ENCODE results near the gene ARL17A.
"Not testable (repeated sequence)": the region's sequence is repeated elsewhere in the genome, so short reads cannot be mapped to it uniquely, and the experiment has no call there.

ARL17A gene

GRCh38 chr17:46598344-46598931, 18.9 kb upstream of the ARL17A start:
- H3K9ac ChIP-seq (ENCODE audit: low read length); H3K36me3 ChIP-seq (ENCODE audit: insufficient read depth, low read length); H3K4me1 ChIP-seq (ENCODE audit: insufficient read depth, low read length); H3K27me3 ChIP-seq (ENCODE audit: control insufficient read depth in 1 of 2, insufficient read depth in 2 of 2, low read length in 2 of 2); H3K4me3 ChIP-seq (ENCODE audit: low read depth in 1 of 2, low read length in 2 of 2); H3K9me3 ChIP-seq (ENCODE audit: low read length); H3K27ac ChIP-seq (ENCODE audit: low read depth, low read length): not testable (repeated sequence)

GRCh38 chr17:46591332-46591731, 11.8 kb upstream of the ARL17A start:
- H3K9ac ChIP-seq (ENCODE audit: low read length); H3K4me3 ChIP-seq (ENCODE audit: low read depth in 1 of 2, low read length in 2 of 2); H3K27ac ChIP-seq (ENCODE audit: low read depth, low read length); H3K36me3 ChIP-seq (ENCODE audit: insufficient read depth, low read length); H3K4me1 ChIP-seq (ENCODE audit: insufficient read depth, low read length); H3K9me3 ChIP-seq (ENCODE audit: low read length); H3K27me3 ChIP-seq (ENCODE audit: control insufficient read depth in 1 of 2, insufficient read depth in 2 of 2, low read length in 2 of 2): not testable (repeated sequence)

- H3K4me3 ChIP-seq (ENCODE audit: low read depth in 1 of 2, low read length in 2 of 2); H3K4me1 ChIP-seq (ENCODE audit: insufficient read depth, low read length); H3K9me3 ChIP-seq (ENCODE audit: low read length); H3K27me3 ChIP-seq (ENCODE audit: control insufficient read depth in 1 of 2, insufficient read depth in 2 of 2, low read length in 2 of 2); H3K36me3 ChIP-seq (ENCODE audit: insufficient read depth, low read length); H3K27ac ChIP-seq (ENCODE audit: low read depth, low read length); H3K9ac ChIP-seq (ENCODE audit: low read length): not testable (repeated sequence)
Observed at GRCh38 chr17:46590157-46591146, 11.0 kb upstream of the ARL17A start, which contains the start of gene NSF. Gene NSF, plus strand, starts transcription at chr17:46590669. Its CDS starts 107 bp downstream, at chr17:46590776.

GRCh38 chr17:46585444-46585843, 6.0 kb upstream of the ARL17A start:
- H3K27ac ChIP-seq (ENCODE audit: low read depth, low read length); H3K4me3 ChIP-seq (ENCODE audit: low read depth in 1 of 2, low read length in 2 of 2): not testable (repeated sequence)

DNA sequence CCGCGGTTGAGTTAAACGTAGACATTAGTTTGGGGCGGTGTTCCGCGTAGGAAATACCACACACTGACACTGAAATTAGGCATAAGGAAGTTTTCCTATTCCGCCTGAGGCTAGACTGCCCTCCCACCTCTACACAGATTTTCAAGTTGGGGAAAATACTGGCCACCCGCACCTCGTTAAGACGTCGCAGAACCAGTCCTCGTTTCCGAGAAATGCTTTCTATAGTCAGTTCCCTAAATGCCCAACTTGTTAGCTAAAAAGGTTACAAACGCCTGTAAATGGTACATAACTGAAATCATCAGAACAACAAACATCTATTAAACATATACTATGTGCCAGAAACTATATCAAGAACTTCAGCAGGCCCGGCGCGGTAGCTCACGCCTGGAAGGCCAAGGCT, 591 bp upstream of the ARL17A start:
- H3K4me1 ChIP-seq (ENCODE audit: insufficient read depth, low read length); H3K36me3 ChIP-seq (ENCODE audit: insufficient read depth, low read length); H3K27me3 ChIP-seq (ENCODE audit: control insufficient read depth in 1 of 2, insufficient read depth in 2 of 2, low read length in 2 of 2); H3K4me3 ChIP-seq (ENCODE audit: low read depth in 1 of 2, low read length in 2 of 2); H3K9ac ChIP-seq (ENCODE audit: low read length); H3K9me3 ChIP-seq (ENCODE audit: low read length): not testable (repeated sequence)
- H3K27ac ChIP-seq (ENCODE audit: low read depth, low read length) = peak overlapping the region; percentile 24

More at GRCh38 chr17:46585444-46585843, 6.0 kb upstream of the ARL17A start:
- H3K36me3 ChIP-seq (ENCODE audit: insufficient read depth, low read length); H3K4me1 ChIP-seq (ENCODE audit: insufficient read depth, low read length); H3K27me3 ChIP-seq (ENCODE audit: control insufficient read depth in 1 of 2, insufficient read depth in 2 of 2, low read length in 2 of 2); H3K9me3 ChIP-seq (ENCODE audit: low read length); H3K9ac ChIP-seq (ENCODE audit: low read length): not testable (repeated sequence)

DNA sequence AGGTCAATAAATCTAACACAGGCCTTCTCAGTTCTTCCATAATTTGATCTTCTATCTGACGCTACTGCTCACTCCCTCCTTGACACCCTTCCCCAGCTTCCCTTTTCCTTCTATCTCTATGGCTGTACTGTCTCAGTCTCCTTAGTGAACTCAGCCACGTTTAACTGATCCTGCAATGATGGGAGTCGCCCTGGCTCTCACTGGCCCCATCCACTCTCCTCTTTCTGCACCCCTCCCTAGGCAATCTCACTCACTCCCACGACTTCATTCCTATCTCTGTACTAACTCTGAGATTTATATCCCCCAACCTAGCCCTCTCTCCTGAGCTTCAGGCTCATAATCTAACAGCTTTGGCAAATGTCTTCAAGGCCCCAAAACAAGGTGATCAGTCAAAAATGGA, 7.7 kb downstream of the ARL17A start:
- H3K9me3 ChIP-seq (ENCODE audit: low read length); H3K27me3 ChIP-seq (ENCODE audit: control insufficient read depth in 1 of 2, insufficient read depth in 2 of 2, low read length in 2 of 2): not testable (repeated sequence)

GRCh38 chr17:46566980-46567379, 12.5 kb downstream of the ARL17A start:
- H3K4me3 ChIP-seq (ENCODE audit: low read depth in 1 of 2, low read length in 2 of 2); H3K36me3 ChIP-seq (ENCODE audit: insufficient read depth, low read length); H3K27ac ChIP-seq (ENCODE audit: low read depth, low read length); H3K9me3 ChIP-seq (ENCODE audit: low read length); H3K27me3 ChIP-seq (ENCODE audit: control insufficient read depth in 1 of 2, insufficient read depth in 2 of 2, low read length in 2 of 2); H3K4me1 ChIP-seq (ENCODE audit: insufficient read depth, low read length); H3K9ac ChIP-seq (ENCODE audit: low read length): not testable (repeated sequence)

More for the DNA sequence above, 7.7 kb downstream of the ARL17A start:
- H3K27ac ChIP-seq (ENCODE audit: low read depth, low read length); H3K9ac ChIP-seq (ENCODE audit: low read length); H3K36me3 ChIP-seq (ENCODE audit: insufficient read depth, low read length); H3K4me1 ChIP-seq (ENCODE audit: insufficient read depth, low read length); H3K4me3 ChIP-seq (ENCODE audit: low read depth in 1 of 2, low read length in 2 of 2): not testable (repeated sequence)

- H3K4me1 ChIP-seq (ENCODE audit: insufficient read depth, low read length); H3K27ac ChIP-seq (ENCODE audit: low read depth, low read length); H3K9me3 ChIP-seq (ENCODE audit: low read length); H3K4me3 ChIP-seq (ENCODE audit: low read depth in 1 of 2, low read length in 2 of 2); H3K27me3 ChIP-seq (ENCODE audit: control insufficient read depth in 1 of 2, insufficient read depth in 2 of 2, low read length in 2 of 2); H3K9ac ChIP-seq (ENCODE audit: low read length); H3K36me3 ChIP-seq (ENCODE audit: insufficient read depth, low read length): not testable (repeated sequence)
Observed at GRCh38 chr17:46566284-46566683, 13.2 kb downstream of the ARL17A start.

DNA sequence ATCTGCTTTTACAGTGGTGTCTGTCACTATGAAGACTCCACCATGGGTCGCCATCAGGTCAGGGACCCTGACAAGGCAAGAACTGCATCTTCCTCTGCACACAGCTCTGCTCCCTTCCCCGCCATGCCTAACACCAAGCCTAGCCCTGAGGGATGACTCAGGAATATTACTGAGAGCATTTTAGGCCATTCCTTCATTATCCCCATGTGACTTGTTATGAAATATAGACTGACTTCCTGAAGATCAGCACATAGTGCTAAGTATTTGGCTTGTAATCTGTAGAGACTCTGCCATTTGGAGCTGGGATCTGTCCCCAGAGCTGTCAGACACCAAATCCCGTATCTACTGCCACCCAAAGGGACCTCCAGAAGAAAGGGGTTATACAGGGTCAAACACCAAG, 19.4 kb downstream of the ARL17A start:
- H3K27me3 ChIP-seq (ENCODE audit: control insufficient read depth in 1 of 2, insufficient read depth in 2 of 2, low read length in 2 of 2); H3K27ac ChIP-seq (ENCODE audit: low read depth, low read length); H3K9me3 ChIP-seq (ENCODE audit: low read length): not testable (repeated sequence)

GRCh38 chr17:46559155-46559554, 20.3 kb downstream of the ARL17A start:
- not testable (repeated sequence) for H3K4me3 ChIP-seq (ENCODE audit: low read depth in 1 of 2, low read length in 2 of 2); H3K9ac ChIP-seq (ENCODE audit: low read length); H3K36me3 ChIP-seq (ENCODE audit: insufficient read depth, low read length); H3K4me1 ChIP-seq (ENCODE audit: insufficient read depth, low read length); H3K27me3 ChIP-seq (ENCODE audit: control insufficient read depth in 1 of 2, insufficient read depth in 2 of 2, low read length in 2 of 2); H3K9me3 ChIP-seq (ENCODE audit: low read length); H3K27ac ChIP-seq (ENCODE audit: low read depth, low read length)

More for the DNA sequence above, 19.4 kb downstream of the ARL17A start:
- not testable (repeated sequence) for H3K4me1 ChIP-seq (ENCODE audit: insufficient read depth, low read length); H3K4me3 ChIP-seq (ENCODE audit: low read depth in 1 of 2, low read length in 2 of 2); H3K9ac ChIP-seq (ENCODE audit: low read length); H3K36me3 ChIP-seq (ENCODE audit: insufficient read depth, low read length)

DNA sequence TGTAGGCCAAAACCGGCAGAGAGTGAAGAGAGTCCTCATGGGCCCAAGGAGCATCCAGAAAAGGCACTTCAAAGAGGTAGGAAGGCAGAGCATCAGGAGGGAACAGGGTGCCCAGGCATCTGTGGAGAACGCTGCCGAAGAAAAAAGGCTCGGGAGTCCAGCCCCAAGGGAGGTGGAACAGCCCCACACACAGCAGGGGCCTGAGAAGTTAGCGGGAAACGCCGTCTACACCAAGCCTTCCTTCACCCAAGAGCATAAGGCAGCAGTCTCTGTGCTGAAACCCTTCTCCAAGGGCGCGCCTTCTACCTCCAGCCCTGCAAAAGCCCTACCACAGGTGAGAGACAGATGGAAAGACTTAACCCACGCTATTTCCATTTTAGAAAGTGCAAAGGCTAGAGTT, 30.9 kb downstream of the ARL17A start:
- not testable (repeated sequence) for H3K27ac ChIP-seq (ENCODE audit: low read depth, low read length); H3K27me3 ChIP-seq (ENCODE audit: control insufficient read depth in 1 of 2, insufficient read depth in 2 of 2, low read length in 2 of 2); H3K4me3 ChIP-seq (ENCODE audit: low read depth in 1 of 2, low read length in 2 of 2); H3K4me1 ChIP-seq (ENCODE audit: insufficient read depth, low read length); H3K9ac ChIP-seq (ENCODE audit: low read length); H3K36me3 ChIP-seq (ENCODE audit: insufficient read depth, low read length); H3K9me3 ChIP-seq (ENCODE audit: low read length)

DNA sequence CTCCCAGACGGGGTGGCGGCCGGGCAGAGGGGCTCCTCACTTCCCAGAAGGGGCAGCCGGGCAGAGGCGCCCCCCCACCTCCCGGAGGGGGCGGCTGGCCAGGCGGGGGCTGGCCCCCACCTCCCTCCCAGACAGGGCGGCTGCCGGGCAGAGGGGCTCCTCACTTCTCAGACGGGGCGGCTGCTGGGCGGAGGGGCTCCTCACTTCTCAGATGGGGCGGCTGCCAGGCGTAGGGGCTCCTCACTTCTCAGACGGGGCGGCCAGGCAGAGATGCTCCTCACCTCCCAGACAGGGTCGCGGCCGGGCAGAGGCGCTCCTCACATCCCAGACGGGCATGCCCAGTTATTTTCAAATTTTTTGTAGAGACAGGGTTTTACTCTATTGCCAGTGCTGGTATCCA, 44.8 kb downstream of the ARL17A start:
- H3K9ac ChIP-seq (ENCODE audit: low read length); H3K4me3 ChIP-seq (ENCODE audit: low read depth in 1 of 2, low read length in 2 of 2); H3K9me3 ChIP-seq (ENCODE audit: low read length): not testable (repeated sequence)

More for the DNA sequence above, 44.8 kb downstream of the ARL17A start:
- not testable (repeated sequence) for H3K27ac ChIP-seq (ENCODE audit: low read depth, low read length); H3K4me1 ChIP-seq (ENCODE audit: insufficient read depth, low read length); H3K36me3 ChIP-seq (ENCODE audit: insufficient read depth, low read length); H3K27me3 ChIP-seq (ENCODE audit: control insufficient read depth in 1 of 2, insufficient read depth in 2 of 2, low read length in 2 of 2)
